ENCODE results near the gene SMARCE1.

SMARCE1 gene

DNA sequence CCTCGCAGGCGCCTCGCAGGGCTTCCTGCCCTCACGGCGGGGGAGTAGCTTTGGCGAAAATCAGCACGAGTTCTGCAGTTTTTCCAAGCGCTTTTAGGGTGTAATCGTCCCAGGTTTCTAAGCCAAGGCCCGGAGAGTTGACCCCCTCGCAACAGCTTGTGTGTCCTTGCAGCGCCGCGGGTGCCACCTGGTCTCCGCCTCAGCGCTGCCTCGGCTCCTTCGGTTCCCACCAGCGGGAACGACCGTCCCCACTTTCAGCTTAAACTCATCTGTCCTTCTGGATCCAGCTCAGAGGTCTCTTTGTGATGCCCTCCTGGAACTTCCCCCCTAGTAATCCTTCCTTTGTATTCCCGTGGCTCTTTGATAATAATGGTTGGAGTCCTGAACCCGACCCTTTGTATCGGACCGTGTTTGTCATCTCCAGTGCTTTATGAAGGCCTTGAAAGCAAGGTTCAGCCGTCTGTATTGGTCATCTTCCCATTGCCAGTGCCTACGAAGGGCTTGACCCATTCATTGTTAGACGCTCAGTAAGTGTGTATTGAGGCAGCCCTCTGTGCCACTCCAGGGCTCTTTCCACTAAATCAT is 858 bp upstream of the SMARCE1 start:
- TF ChIP-seq, protein P1, sequence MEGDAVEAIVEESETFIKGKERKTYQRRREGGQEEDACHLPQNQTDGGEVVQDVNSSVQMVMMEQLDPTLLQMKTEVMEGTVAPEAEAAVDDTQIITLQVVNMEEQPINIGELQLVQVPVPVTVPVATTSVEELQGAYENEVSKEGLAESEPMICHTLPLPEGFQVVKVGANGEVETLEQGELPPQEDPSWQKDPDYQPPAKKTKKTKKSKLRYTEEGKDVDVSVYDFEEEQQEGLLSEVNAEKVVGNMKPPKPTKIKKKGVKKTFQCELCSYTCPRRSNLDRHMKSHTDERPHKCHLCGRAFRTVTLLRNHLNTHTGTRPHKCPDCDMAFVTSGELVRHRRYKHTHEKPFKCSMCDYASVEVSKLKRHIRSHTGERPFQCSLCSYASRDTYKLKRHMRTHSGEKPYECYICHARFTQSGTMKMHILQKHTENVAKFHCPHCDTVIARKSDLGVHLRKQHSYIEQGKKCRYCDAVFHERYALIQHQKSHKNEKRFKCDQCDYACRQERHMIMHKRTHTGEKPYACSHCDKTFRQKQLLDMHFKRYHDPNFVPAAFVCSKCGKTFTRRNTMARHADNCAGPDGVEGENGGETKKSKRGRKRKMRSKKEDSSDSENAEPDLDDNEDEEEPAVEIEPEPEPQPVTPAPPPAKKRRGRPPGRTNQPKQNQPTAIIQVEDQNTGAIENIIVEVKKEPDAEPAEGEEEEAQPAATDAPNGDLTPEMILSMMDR (IDR thresholded peaks at IDR 0.05; ENCODE audit: low read depth, low read length, missing control alignments) = no peak
- DNase-seq (ENCODE audit: extremely low read depth, low read depth) = no peak
- peak overlapping the region; percentile 92 for H3K4me3 ChIP-seq (replicated peaks; ENCODE audit: low read depth, low read length)

DNA sequence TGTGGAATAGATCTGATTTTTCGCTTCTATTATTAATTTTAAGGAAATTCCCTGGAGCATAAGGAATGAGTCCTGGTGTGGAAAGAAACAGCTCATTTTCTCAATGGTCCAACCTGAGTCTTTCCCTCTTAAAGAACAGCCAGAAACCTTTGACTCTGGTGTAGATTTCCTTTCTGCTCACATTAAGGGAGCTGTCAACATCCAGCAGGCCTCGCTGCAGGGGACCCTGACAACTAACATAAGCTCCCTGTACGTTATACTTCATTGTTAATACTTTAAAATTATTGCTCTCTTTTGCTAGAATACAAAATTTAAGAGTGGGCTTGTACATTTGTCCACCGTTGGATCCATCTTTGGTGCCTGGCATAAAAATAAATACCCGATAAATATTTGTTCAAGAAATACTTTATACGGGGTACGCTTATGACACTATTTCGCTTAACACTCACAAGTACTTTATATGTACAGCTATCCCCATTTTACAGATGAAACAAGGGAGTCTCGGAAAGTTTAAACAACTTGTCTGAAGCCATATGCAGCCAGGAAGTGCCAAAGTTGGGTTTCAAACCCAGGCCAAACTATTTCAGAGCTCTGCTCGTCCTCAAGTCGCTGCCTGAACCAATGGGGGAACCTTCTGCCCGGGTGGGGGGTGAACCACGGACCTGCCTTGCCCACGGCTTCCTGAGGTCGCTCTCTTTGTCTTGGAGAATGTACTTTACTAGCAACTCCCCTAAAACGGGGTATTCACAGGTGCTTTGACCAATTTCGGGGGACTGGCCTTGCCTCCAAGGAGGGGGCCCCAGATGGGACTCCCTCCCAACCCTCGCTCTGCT is 611 bp downstream of the SMARCE1 start:
- H3K4me3 ChIP-seq (replicated peaks; ENCODE audit: low read depth, low read length) = peak overlapping the region; percentile 92
- DNase-seq (ENCODE audit: extremely low read depth, low read depth) = no peak
- TF ChIP-seq, protein P1 (IDR thresholded peaks at IDR 0.05; ENCODE audit: low read depth, low read length, missing control alignments) = no peak

DNA sequence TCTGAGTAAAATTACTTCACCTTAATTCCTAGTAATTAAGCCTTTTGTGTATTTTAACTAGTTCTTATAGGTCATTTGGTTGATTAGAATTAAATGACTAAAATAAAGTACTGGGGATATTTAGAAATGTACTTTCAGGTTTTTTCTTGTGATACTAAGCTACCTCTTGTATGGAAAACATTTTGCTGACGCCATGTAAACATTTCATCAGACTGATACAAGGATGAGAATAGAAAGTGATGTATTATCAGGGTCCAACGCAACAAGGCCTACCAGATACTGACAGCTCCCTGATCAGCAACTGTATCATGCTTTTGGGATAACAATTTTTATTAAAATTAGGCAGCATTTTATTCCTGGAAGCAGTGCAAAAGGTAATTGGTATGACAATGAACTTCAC is 1.7 kb downstream of the SMARCE1 start:
- TF ChIP-seq, protein P1 (IDR thresholded peaks at IDR 0.05; ENCODE audit: low read depth, low read length, missing control alignments) = no peak
- H3K4me3 ChIP-seq (replicated peaks; ENCODE audit: low read depth, low read length) = peak overlapping the region; percentile 92; the same call in 1 of the 2 replicates
- DNase-seq (ENCODE audit: extremely low read depth, low read depth) = no peak

DNA sequence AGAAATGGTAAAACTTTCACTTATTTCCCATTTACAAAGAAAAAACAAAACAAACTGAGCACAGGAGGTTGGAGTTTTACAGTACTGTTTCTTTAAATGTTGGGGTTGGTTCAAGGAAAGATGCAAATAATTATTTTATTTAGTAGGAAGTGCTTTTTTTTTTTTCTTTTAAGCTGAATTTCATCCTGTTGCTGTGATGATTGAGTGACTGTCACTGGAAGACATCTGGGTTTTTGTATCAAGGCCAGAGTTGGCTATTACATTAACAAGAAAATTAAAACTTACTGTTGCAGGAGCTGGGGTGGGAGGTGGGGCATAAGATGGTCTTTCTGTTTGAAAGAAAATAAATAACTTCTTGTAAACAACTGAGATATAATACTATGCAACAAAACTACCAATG is 2.3 kb downstream of the SMARCE1 start:
- TF ChIP-seq, protein P1 (IDR thresholded peaks at IDR 0.05; ENCODE audit: low read depth, low read length, missing control alignments) = no peak
- no peak overlapping the region for H3K4me3 ChIP-seq (replicated peaks; ENCODE audit: low read depth, low read length)
- no peak for DNase-seq (ENCODE audit: extremely low read depth, low read depth)

GRCh38 chr17:40637931-40638330 is 9.7 kb downstream of the SMARCE1 start:
- DNase-seq (ENCODE audit: extremely low read depth, low read depth) = no peak
- TF ChIP-seq, protein P1 (IDR thresholded peaks at IDR 0.05; ENCODE audit: low read depth, low read length, missing control alignments) = no peak
- H3K4me3 ChIP-seq (replicated peaks; ENCODE audit: low read depth, low read length) = no peak overlapping the region

GRCh38 chr17:40633871-40634270 is 13.7 kb downstream of the SMARCE1 start:
- DNase-seq (ENCODE audit: extremely low read depth, low read depth) = no peak
- H3K4me3 ChIP-seq (replicated peaks; ENCODE audit: low read depth, low read length) = no peak overlapping the region
- TF ChIP-seq, protein P1 (IDR thresholded peaks at IDR 0.05; ENCODE audit: low read depth, low read length, missing control alignments) = no peak

Measured in HFF-Myc (cell line).